Measurements from ENCODE around the gene TALDO1. TPM values are rescaled to one million over a fixed set of nuclear protein-coding genes. Genes with fewer than 3 reads are reported as not detected.
A peak's percentile ranks its signal among the peaks of the same experiment; 100 is the strongest.

TALDO1 gene
- total RNA-seq, 1 donor from 2014 or later = 123 TPM

DNA sequence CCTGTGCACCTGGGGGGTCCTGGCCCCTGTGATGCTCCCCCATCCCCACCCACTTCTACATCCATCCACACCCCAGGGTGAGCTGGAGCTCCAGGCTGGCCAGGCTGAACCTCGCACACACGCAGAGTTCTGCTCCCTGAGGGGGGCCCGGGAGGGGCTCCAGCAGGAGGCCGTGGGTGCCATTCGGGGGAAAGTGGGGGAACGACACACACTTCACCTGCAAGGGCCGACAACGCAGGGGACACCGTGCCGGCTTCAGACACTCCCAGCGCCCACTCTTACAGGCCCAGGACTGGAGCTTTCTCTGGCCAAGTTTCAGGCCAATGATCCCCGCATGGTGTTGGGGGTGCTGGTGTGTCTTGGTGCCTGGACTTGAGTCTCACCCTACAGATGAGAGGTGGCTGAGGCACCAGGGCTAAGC is 20.0 kb upstream of the TALDO1 start:
- TF ChIP-seq, protein P1, sequence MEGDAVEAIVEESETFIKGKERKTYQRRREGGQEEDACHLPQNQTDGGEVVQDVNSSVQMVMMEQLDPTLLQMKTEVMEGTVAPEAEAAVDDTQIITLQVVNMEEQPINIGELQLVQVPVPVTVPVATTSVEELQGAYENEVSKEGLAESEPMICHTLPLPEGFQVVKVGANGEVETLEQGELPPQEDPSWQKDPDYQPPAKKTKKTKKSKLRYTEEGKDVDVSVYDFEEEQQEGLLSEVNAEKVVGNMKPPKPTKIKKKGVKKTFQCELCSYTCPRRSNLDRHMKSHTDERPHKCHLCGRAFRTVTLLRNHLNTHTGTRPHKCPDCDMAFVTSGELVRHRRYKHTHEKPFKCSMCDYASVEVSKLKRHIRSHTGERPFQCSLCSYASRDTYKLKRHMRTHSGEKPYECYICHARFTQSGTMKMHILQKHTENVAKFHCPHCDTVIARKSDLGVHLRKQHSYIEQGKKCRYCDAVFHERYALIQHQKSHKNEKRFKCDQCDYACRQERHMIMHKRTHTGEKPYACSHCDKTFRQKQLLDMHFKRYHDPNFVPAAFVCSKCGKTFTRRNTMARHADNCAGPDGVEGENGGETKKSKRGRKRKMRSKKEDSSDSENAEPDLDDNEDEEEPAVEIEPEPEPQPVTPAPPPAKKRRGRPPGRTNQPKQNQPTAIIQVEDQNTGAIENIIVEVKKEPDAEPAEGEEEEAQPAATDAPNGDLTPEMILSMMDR (IDR thresholded peaks at IDR 0.05; ENCODE audit: unreplicated experiment) = no peak
- H3K9me3 Mint-ChIP-seq (ENCODE audit: unreplicated experiment) = no peaks in the 10 kb centered on the region
- H3K4me1 Mint-ChIP-seq (ENCODE audit: unreplicated experiment) = no peaks in the 10 kb centered on the region
- H3K27me3 Mint-ChIP-seq (ENCODE audit: unreplicated experiment) = peaks cover 7% of the 10 kb centered on the region
- no peak overlapping the region for H3K27ac Mint-ChIP-seq (ENCODE audit: unreplicated experiment)
- H3K4me3 Mint-ChIP-seq (ENCODE audit: unreplicated experiment) = no peak overlapping the region
- no peak for DNase-seq (ENCODE audit: low spot score)
- no peaks in the 10 kb centered on the region for H3K36me3 Mint-ChIP-seq (ENCODE audit: low read depth, unreplicated experiment)

DNA sequence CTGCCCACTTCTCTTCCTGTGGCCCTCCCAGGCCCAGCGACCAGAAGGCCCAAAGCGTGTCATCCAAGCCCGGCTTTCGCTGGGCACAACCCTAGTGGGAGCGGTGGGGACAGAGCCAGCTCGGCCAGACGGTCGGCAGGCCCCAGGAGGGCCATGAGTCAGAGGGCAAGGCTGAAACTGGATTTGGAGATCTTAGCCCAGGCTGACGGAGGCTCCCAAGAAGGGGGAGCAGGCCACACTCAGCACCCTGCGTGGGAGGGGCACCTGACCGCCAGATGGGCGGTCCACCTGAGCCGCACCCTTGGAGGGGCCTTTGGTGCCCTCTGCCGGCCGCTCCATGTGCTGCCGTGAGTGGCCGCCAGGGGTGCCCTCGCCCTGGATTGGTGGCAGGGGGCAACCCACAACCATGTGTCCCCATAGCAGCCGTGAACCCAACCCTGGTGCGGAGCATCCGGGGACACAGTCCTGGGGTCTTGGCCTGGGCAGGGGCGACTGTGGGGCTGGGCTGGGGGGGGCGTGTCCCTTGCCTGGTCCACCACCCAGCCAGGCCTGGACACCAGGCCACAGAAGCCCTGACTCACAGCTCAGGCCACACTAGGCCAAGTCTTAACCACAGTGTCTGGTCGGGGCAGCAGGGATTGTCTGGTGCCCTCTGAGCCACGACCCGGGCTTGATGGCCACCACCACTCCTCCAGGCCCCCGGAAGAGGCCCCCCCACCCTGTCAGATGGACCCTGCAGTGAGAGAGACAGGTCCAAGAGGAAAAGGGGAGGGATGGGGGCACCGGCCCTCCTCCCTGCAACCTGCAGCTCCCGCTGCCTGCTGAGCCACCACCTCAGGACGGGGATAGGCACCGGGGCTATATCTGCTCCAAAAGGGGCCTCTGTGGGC is 19.2 kb upstream of the TALDO1 start:
- H3K27ac Mint-ChIP-seq (ENCODE audit: unreplicated experiment) = no peak overlapping the region
- no peaks in the 10 kb centered on the region for H3K9me3 Mint-ChIP-seq (ENCODE audit: unreplicated experiment)
- H3K4me3 Mint-ChIP-seq (ENCODE audit: unreplicated experiment) = no peak overlapping the region
- DNase-seq (ENCODE audit: low spot score) = peak; percentile 86
- no peaks in the 10 kb centered on the region for H3K36me3 Mint-ChIP-seq (ENCODE audit: low read depth, unreplicated experiment)
- no peaks in the 10 kb centered on the region for H3K4me1 Mint-ChIP-seq (ENCODE audit: unreplicated experiment)
- peaks cover 6% of the 10 kb centered on the region for H3K27me3 Mint-ChIP-seq (ENCODE audit: unreplicated experiment)
- TF ChIP-seq, protein P1 (IDR thresholded peaks at IDR 0.05; ENCODE audit: unreplicated experiment) = peak; percentile 91

DNA sequence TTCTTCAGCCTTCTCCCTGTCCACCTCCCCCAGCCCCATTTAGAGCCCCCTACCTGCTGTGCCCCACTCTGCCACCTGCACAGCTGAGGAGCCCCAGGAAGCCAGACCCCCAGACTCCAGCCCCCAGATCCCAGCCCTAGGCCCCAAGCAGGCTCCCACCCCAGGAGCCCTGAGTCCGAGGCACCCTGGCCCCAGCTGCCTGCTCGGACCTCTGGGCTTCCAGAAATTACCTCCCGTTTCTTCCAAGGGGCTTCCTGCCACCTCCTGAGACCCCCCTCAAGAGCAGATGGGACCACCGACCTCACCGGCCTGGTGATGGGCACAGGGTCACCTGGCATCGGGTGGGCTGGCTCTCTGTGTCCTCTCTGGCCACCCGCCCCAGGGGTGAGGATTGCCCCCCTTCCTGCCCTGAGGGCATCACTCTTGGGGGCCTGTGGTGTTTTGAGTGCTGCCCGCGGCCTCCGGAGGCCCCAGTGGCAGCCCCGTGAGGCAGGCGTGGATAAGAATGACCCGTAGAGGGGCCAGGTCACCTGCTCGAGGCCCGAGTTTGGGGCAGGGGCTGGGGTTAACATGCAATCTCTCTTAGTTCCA is 18.3 kb upstream of the TALDO1 start:
- Mint-ChIP-seq H3K27me3 (ENCODE audit: unreplicated experiment) (peaks cover 2% of the 10 kb centered on the region), H3K36me3 (ENCODE audit: low read depth, unreplicated experiment) (no peaks in the 10 kb centered on the region), H3K4me3 (ENCODE audit: unreplicated experiment) (no peak overlapping the region), H3K27ac (ENCODE audit: unreplicated experiment) (no peak overlapping the region), H3K4me1 (ENCODE audit: unreplicated experiment) (no peaks in the 10 kb centered on the region), H3K9me3 (ENCODE audit: unreplicated experiment) (no peaks in the 10 kb centered on the region)
- DNase-seq (ENCODE audit: low spot score) = no peak
- TF ChIP-seq, protein P1 (IDR thresholded peaks at IDR 0.05; ENCODE audit: unreplicated experiment) = no peak

DNA sequence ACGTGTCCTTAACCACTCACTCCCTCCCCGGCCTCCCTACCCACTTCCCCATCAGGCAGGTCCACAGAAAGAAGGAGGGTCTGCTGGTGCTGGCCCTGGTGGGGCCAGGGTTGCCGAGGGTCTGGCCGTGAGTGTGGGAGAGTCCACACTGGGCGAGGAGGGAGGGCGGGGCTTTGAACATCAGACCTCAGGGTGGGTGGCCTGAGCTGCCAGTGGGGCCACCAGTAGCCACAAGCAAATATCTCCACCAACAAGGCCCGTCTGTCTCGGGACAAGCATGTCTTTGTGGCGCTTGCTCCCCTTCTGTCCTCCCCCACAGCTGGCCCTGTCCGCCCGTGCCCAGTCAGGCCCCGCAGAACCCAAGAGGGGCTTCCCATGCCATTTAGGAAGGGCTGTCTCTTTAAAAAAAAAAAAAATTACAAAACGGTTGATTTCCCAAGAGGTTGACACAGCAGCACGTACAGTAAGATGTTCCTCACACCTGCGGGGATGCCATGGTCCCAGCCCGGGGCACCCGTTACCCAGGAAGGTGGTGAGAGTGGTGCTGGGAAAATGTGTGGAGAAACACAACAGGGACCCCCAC is 17.7 kb upstream of the TALDO1 start:
- no peak overlapping the region for H3K27ac Mint-ChIP-seq (ENCODE audit: unreplicated experiment)
- no peaks in the 10 kb centered on the region for H3K9me3 Mint-ChIP-seq (ENCODE audit: unreplicated experiment)

More for the DNA sequence above, 17.7 kb upstream of the TALDO1 start:
- Mint-ChIP-seq H3K4me3 (ENCODE audit: unreplicated experiment) (no peak overlapping the region), H3K27me3 (ENCODE audit: unreplicated experiment) (peaks cover 2% of the 10 kb centered on the region), H3K36me3 (ENCODE audit: low read depth, unreplicated experiment) (no peaks in the 10 kb centered on the region), H3K4me1 (ENCODE audit: unreplicated experiment) (no peaks in the 10 kb centered on the region)
- TF ChIP-seq, protein P1 (IDR thresholded peaks at IDR 0.05; ENCODE audit: unreplicated experiment) = no peak
- no peak for DNase-seq (ENCODE audit: low spot score)

Data from endothelial cell (in vitro differentiated cells).